C4-2B (cell line): ENCODE measurements around the gene NCK1.

Experiments used
- CTCF ChIP-seq: fragments of 450-650 bp; conservative IDR thresholded peaks from 2 replicates; pipeline ENCODE4 v1.5.1; 2017; ENCODE audit warnings: mild to moderate bottlenecking
- ZFX ChIP-seq: fragments of 450-650 bp; IDR thresholded peaks from 2 replicates; pipeline ENCODE4 v1.6.1; 2017

DNA sequence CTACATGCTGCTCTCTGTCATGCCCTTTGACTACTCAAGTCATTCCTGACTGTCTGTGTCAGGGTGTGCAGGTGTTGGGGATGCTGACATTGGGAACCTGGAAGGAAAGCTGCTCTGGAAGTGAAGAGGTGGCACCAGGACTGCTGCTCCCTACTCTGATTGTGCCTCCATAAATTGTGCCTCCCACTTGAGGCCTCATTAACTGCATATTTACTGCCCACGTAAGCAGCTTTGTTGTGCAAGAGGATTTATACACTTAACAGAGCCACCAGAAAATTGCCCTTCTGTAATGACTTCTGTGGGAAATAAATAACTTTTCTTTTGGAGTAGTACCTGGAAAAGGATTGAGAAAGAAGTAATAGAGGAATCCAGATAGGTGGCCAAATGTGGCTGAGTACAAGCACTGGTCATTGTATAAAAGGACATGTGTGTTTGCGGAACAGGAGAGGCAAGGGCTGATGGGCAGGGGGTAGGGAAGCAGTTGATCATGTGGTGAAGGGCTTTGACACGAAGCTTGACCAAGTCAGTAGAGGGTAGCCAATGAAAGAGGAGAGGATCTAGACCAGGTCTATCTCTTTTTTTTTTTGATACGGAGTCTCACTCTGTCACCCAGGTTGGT, 120.6 kb downstream of the NCK1 start:
- TF ChIP-seq CTCF = no peak
- TF ChIP-seq ZFX = no peak
